ENCODE data around the gene MYRIP. TPM values are rescaled to one million over a fixed set of nuclear protein-coding genes. Genes with fewer than 3 reads are reported as not detected.

MYRIP gene
- total and polyA plus RNA-seq, 12 donors, result 0.24 to 4.8 (median 1.4) TPM

DNA sequence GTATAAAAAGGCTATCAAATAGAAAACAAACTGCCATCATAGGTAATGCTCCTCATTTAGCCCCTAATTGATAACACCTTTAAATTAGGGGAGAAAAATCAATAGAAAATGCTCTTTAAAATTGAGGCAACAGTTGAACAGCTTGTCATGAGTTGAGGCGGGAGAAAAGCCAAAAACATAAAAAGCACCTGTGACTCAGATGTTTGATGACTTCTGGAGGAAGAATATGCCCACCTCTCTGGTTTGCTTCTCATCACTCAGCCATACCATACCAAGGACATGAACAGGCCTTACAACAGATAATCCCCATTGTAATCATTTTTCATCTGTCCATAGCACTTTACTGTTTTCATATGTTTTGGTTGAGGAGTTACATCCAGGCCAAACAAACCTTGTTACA is 246.0 kb downstream of the MYRIP start:
- Histone ChIP-seq H3K4me1 (replicated peaks in 1 of 2) (no peaks in the 10 kb centered on the region), H3K27ac (no peak overlapping the region), H3K36me3 (replicated peaks in 1 of 2) (no peaks in the 10 kb centered on the region), H3K27me3 (no peaks in the 10 kb centered on the region), H3K9me3 (replicated peaks in 1 of 3) (no peaks in the 10 kb centered on the region), H3K4me3 (no peak overlapping the region)
- TF ChIP-seq POLR2A (IDR thresholded peaks at IDR 0.05), result no peak
- TF ChIP-seq, protein P1, sequence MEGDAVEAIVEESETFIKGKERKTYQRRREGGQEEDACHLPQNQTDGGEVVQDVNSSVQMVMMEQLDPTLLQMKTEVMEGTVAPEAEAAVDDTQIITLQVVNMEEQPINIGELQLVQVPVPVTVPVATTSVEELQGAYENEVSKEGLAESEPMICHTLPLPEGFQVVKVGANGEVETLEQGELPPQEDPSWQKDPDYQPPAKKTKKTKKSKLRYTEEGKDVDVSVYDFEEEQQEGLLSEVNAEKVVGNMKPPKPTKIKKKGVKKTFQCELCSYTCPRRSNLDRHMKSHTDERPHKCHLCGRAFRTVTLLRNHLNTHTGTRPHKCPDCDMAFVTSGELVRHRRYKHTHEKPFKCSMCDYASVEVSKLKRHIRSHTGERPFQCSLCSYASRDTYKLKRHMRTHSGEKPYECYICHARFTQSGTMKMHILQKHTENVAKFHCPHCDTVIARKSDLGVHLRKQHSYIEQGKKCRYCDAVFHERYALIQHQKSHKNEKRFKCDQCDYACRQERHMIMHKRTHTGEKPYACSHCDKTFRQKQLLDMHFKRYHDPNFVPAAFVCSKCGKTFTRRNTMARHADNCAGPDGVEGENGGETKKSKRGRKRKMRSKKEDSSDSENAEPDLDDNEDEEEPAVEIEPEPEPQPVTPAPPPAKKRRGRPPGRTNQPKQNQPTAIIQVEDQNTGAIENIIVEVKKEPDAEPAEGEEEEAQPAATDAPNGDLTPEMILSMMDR (IDR thresholded peaks at IDR 0.05), result no peak
- intact Hi-C loops (cut with DNase I), result no loop called here
- WGBS, 4 donors, result 80 to 91% (median 87%) methylated on average over 1 of the region's 1 CpG
- no peak for DNase-seq

DNA sequence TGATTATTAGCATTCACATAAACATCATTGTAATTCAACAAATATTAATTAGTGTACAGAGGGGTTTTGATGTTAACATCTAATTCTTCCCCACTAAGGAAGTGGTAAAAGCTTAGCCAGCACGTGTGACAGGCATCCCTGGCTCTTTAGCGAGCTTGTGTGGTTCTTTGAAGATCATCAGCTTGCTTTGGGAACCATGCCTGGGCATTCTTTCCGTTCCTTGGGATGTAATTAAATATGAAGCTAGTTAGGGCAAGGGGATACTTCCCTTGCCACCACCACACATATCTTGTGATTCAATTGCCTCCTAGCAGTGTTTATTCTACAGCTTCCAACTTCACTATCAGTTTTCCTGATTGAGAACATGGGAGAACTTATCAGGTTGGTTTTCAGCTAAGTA is 246.5 kb downstream of the MYRIP start:
- Histone ChIP-seq H3K27ac (no peak overlapping the region), H3K4me3 (no peak overlapping the region), H3K9me3 (replicated peaks in 1 of 3) (no peaks in the 10 kb centered on the region), H3K4me1 (replicated peaks in 1 of 2) (no peaks in the 10 kb centered on the region), H3K36me3 (replicated peaks in 1 of 2) (no peaks in the 10 kb centered on the region), H3K27me3 (no peaks in the 10 kb centered on the region)
- DNase-seq, result no peak
- TF ChIP-seq, protein P1 (IDR thresholded peaks at IDR 0.05), result no peak
- no peak for TF ChIP-seq POLR2A (IDR thresholded peaks at IDR 0.05)
- intact Hi-C loops (cut with DNase I), result no loop called here
- WGBS, 4 donors, result 58 to 86% (median 81%) methylated on average over 3 of the region's 3 CpGs

DNA sequence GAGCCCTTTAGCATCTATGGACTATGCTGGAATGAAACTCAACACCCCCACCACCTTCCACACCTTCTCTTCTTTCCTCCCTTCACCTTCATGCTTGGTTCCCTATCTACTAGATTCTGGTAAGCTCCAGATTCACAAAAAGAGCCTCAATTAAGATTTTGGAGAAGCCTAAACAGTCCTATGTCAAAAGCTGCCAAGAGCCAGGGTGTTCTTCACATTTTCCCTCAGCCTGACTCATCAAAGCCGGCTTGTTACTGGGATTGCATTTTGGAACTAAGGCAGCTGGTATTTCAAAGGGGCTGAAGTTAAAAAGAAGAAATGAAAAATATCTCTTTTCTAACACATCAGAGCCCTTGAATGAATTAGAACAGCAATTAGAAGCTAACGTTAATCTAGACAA is 247.7 kb downstream of the MYRIP start:
- no peak overlapping the region for H3K4me3 ChIP-seq
- no peaks in the 10 kb centered on the region for H3K9me3 ChIP-seq (replicated peaks in 1 of 3)
- DNase-seq, result no peak
- H3K27ac ChIP-seq, result no peak overlapping the region
- no peaks in the 10 kb centered on the region for H3K4me1 ChIP-seq (replicated peaks in 1 of 2)
- H3K36me3 ChIP-seq (replicated peaks in 1 of 2), result no peaks in the 10 kb centered on the region
- intact Hi-C loops (cut with DNase I), result no loop called here
- WGBS, 4 donors, result 43 to 76% (median 63%) methylated on average over 2 of the region's 2 CpGs
- TF ChIP-seq, protein P1 (IDR thresholded peaks at IDR 0.05), result no peak
- no peak for TF ChIP-seq POLR2A (IDR thresholded peaks at IDR 0.05)
- H3K27me3 ChIP-seq, result no peaks in the 10 kb centered on the region

GRCh38 chr3:40057786-40058185 is 248.4 kb downstream of the MYRIP start:
- Histone ChIP-seq H3K4me3 (no peak overlapping the region), H3K27me3 (no peaks in the 10 kb centered on the region), H3K4me1 (replicated peaks in 1 of 2) (no peaks in the 10 kb centered on the region), H3K27ac (no peak overlapping the region), H3K36me3 (replicated peaks in 1 of 2) (no peaks in the 10 kb centered on the region), H3K9me3 (replicated peaks in 1 of 3) (no peaks in the 10 kb centered on the region)
- intact Hi-C loops (cut with DNase I), result no loop called here
- TF ChIP-seq POLR2A (IDR thresholded peaks at IDR 0.05), result no peak
- TF ChIP-seq, protein P1 (IDR thresholded peaks at IDR 0.05), result no peak
- WGBS, 4 donors, result 80 to 91% (median 87%) methylated on average over 1 of the region's 1 CpG
- no peak for DNase-seq

Measured in adrenal gland (tissue), 12 donors.